Activated CD4-positive, alpha-beta T cell treated with anti-CD3 and anti-CD28 coated beads for 36 hours (primary cell): Measurements from ENCODE around the gene OR52E4. TPM values are rescaled to one million over a fixed set of nuclear protein-coding genes. Genes with fewer than 3 reads are reported as not detected.

Experiments used
- ATAC-seq: fragments of 200-7000 bp; cut with Tn5 transposase; one replicate; pipeline ENCODE4 v1.10.0; 2021; ENCODE audit warnings: mild to moderate bottlenecking, moderate library complexity
- CTCF ChIA-PET: fragments of 350-600 bp; sonication (Branson Sonifier 250); formaldehyde crosslinking; loops from one replicate; lab custom pipeline; 2021; ENCODE audit warnings: antibody characterized with exemption; lab: Charles Lee
- POLR2A ChIA-PET: fragments of 350-600 bp; sonication (Branson Sonifier 250); formaldehyde crosslinking; loops from one replicate; lab custom pipeline; 2021; ENCODE audit warnings: antibody characterized with exemption, inconsistent platforms; lab: Charles Lee
- DNase-seq: peaks from one replicate; pipeline ENCODE4 v3.0.0-alpha.2; 2020
- H3K27ac Mint-ChIP-seq: one replicate; pipeline ENCODE4 v1.8.0; 2021; ENCODE audit warnings: mixed read lengths
- H3K27me3 Mint-ChIP-seq: one replicate; pipeline ENCODE4 v1.8.0; 2021; ENCODE audit warnings: mixed read lengths
- H3K36me3 Mint-ChIP-seq: one replicate; pipeline ENCODE4 v1.8.0; 2021; ENCODE audit warnings: low read depth, mixed read lengths
- H3K4me1 Mint-ChIP-seq: one replicate; pipeline ENCODE4 v1.8.0; 2021; ENCODE audit warnings: mixed read lengths
- H3K4me3 Mint-ChIP-seq: one replicate; pipeline ENCODE4 v1.8.0; 2021; ENCODE audit warnings: mild to moderate bottlenecking, moderate library complexity, mixed read lengths
- H3K9me3 Mint-ChIP-seq: one replicate; pipeline ENCODE4 v1.8.0; 2021; ENCODE audit warnings: low read depth, mixed read lengths
- intact Hi-C, 2 experiments: fragments of 100-400 bp; cut with DNase I in 1 of 2; cut with micrococcal nuclease in 1 of 2; formaldehyde crosslinking; loops; one replicate each; pipeline versions ENCODE4 v1.14.2 to v1.15.1; 2022 to 2024; cut with DNase I, micrococcal nuclease
- total RNA-seq, 2 experiments: library from RNA; stranded (reverse); gene quantifications; one replicate each; pipeline ENCODE4 v1.2.3, GENCODE V29; 2021

The OR52E4 gene
- total RNA-seq, 2 experiments from 2014 or later, result not detected

- Mint-ChIP-seq H3K4me3 (no peak overlapping the region), H3K27ac (no peak overlapping the region), H3K36me3 (no peaks in the 10 kb centered on the region), H3K9me3 (peaks cover 9% of the 10 kb centered on the region), H3K4me1 (no peaks in the 10 kb centered on the region), H3K27me3 (peaks cover 2% of the 10 kb centered on the region)
- ATAC-seq (no peak), DNase-seq (no peak)
- POLR2A ChIA-PET, result no interaction called here
- CTCF ChIA-PET, result no interaction called here
- intact Hi-C loops, result no loop called here
These were observed 49.3 kb downstream of the OR52E4 start for GRCh38 chr11:5929571-5930368.

- DNase-seq (no peak), ATAC-seq (no peak)
- Mint-ChIP-seq H3K4me1 (no peaks in the 10 kb centered on the region), H3K27me3 (peaks cover 2% of the 10 kb centered on the region), H3K4me3 (no peak overlapping the region), H3K36me3 (no peaks in the 10 kb centered on the region), H3K9me3 (peaks cover 8% of the 10 kb centered on the region), H3K27ac (no peak overlapping the region)
- intact Hi-C loops, result no loop called here
- CTCF ChIA-PET, result no interaction called here
- POLR2A ChIA-PET, result no interaction called here
These were observed 50.2 kb downstream of the OR52E4 start for GRCh38 chr11:5930614-5931013.

- DNase-seq (no peak), ATAC-seq (no peak)
- Mint-ChIP-seq H3K27ac (no peak overlapping the region), H3K36me3 (no peaks in the 10 kb centered on the region), H3K27me3 (peaks cover 2% of the 10 kb centered on the region), H3K4me1 (no peaks in the 10 kb centered on the region), H3K9me3 (peaks cover 6% of the 10 kb centered on the region), H3K4me3 (no peak overlapping the region)
- ChIA-PET CTCF (no interaction called here), POLR2A (no interaction called here)
- intact Hi-C loops, result no loop called here
These were observed 50.6 kb downstream of the OR52E4 start for GRCh38 chr11:5931061-5931460.

- ChIA-PET POLR2A (no interaction called here), CTCF (no interaction called here)
- Mint-ChIP-seq H3K27me3 (peaks cover 2% of the 10 kb centered on the region), H3K27ac (no peak overlapping the region), H3K9me3 (peaks cover 6% of the 10 kb centered on the region), H3K4me1 (no peaks in the 10 kb centered on the region), H3K4me3 (no peak overlapping the region), H3K36me3 (no peaks in the 10 kb centered on the region)
- DNase-seq (no peak), ATAC-seq (no peak)
- intact Hi-C loops, result no loop called here
These were observed 52.2 kb downstream of the OR52E4 start for GRCh38 chr11:5932671-5933070.

- Mint-ChIP-seq H3K27ac (no peak overlapping the region), H3K4me3 (no peak overlapping the region), H3K9me3 (peaks cover 6% of the 10 kb centered on the region), H3K36me3 (no peaks in the 10 kb centered on the region), H3K4me1 (no peaks in the 10 kb centered on the region), H3K27me3 (peaks cover 4% of the 10 kb centered on the region)
- ChIA-PET POLR2A (no interaction called here), CTCF (no interaction called here)
- intact Hi-C loops, result no loop called here
- DNase-seq (no peak), ATAC-seq (no peak)
These were observed 52.7 kb downstream of the OR52E4 start for GRCh38 chr11:5933116-5933515.

Other genes with a start within 250 kb of the OR52E4 start
- 10 to 100 TPM; 16.4 to 17.9 TPM for gene TRIM5, start 195.6 kb upstream of the OR52E4 start, total RNA-seq
- gene TRIM22, start 190.8 kb upstream of the OR52E4 start, total RNA-seq, result 100 to 1,000 TPM in 1 of 2 experiments, 10 to 100 TPM in 1; 73.4 to 101 TPM
- under 1 TPM; 0.14 to 0.16 TPM for gene OR56B1, start 144.2 kb upstream of the OR52E4 start, total RNA-seq
- gene OR52N4, start 126.4 kb upstream of the OR52E4 start, total RNA-seq, result under 1 TPM; 0.23 to 0.70 TPM
- not detected for gene OR52N5, start 97.3 kb upstream of the OR52E4 start, total RNA-seq
- gene OR52N1, start 89.4 kb upstream of the OR52E4 start, total RNA-seq, result not detected
- not detected for gene OR52N2, start 71.7 kb upstream of the OR52E4 start, total RNA-seq
- not detected for gene OR52E6, start 38.7 kb upstream of the OR52E4 start, total RNA-seq
- gene OR52E8, start 22.9 kb upstream of the OR52E4 start, total RNA-seq, result not detected
- not detected for gene OR52E5, start 12.6 kb downstream of the OR52E4 start, total RNA-seq
- not detected for gene OR56A3, start 61.6 kb downstream of the OR52E4 start, total RNA-seq
- not detected for gene OR56A5, start 87.9 kb downstream of the OR52E4 start, total RNA-seq
- gene OR52L1, start 106.4 kb downstream of the OR52E4 start, total RNA-seq, result not detected
- not detected for gene OR56A4, start 126.3 kb downstream of the OR52E4 start, total RNA-seq
- gene OR56A1, start 150.1 kb downstream of the OR52E4 start, total RNA-seq, result not detected
- gene OR56B4, start 227.1 kb downstream of the OR52E4 start, total RNA-seq, result not detected